K562 (cell line): ENCODE data around the gene WSCD1. TPM values are rescaled to one million over a fixed set of nuclear protein-coding genes. Genes with fewer than 3 reads are reported as not detected.

Experiments used
- ATAC-seq: fragments of 200-7000 bp; cut with Tn5 transposase; 3 replicates; pipeline ENCODE4 v1.9.1; 2020; ENCODE audit warnings: moderate library complexity
- BruUV-seq: library from RNA; stranded (reverse); fragments of 400-500 nt; replicated peaks from 2 replicates; lab custom pipeline; 2021; lab: Mats Ljungman, UMichigan
- CTCF ChIA-PET: fragments of 300-600 bp; formaldehyde crosslinking; extraction: SDS; loops from one replicate; lab custom pipeline; 2021; ENCODE audit warnings: low intra/inter-chr PET ratio; lab: Yijun Ruan, JAX
- POLR2A ChIA-PET: fragments of 300-600, 350-650 bp; sonication (Branson Sonifier 250); formaldehyde crosslinking; extraction: SDS; loops from one replicate; lab custom pipeline; 2021; ENCODE audit warnings: antibody characterized with exemption, inconsistent platforms; lab: Yijun Ruan, JAX
- DNase-seq, 4 experiments: peaks; one replicate each; pipeline versions ENCODE4 v3.0.0 to v3.0.0-alpha.2; 2011 to 2018; ENCODE audit warnings: low spot score in 3 of 4, mixed read lengths in 3 of 4; ENCODE audit errors: extremely low read depth in 1 of 4
- FAIRE-seq: peaks from 2 replicates; lab custom pipeline; 2011; peaks lifted over from hg19 to GRCh38; lab: Jason Lieb, UNC
- H2AFZ ChIP-seq: 2 replicates; pipeline ENCODE4 v1.6.0; 2011; ENCODE audit warnings: low read depth, low read length, control low read depth, inconsistent platforms
- H3K27ac ChIP-seq: fragments of 200-600 bp; 3 replicates; pipeline ENCODE4 v1.8.0; 2011; ENCODE audit warnings: low read depth, mild to moderate bottlenecking, control low read depth, inconsistent platforms, low read length, moderate library complexity, mixed read lengths; ENCODE audit errors: extremely low read depth
- H3K27me3 ChIP-seq, 2 experiments: fragments of 300-600 bp in 1 of 2; 2 replicates in 1 of 2; 3 replicates in 1 of 2; pipeline versions ENCODE4 v1.6.0 to v1.8.0; 2011; ENCODE audit warnings: inconsistent platforms in 2 of 2, low read length in 2 of 2, mild to moderate bottlenecking in 1 of 2, mixed read lengths in 1 of 2, moderate library complexity in 1 of 2; ENCODE audit not compliant: control insufficient read depth in 2 of 2, insufficient read depth in 2 of 2
- H3K36me3 ChIP-seq: fragments of 300-600 bp; 3 replicates; pipeline ENCODE4 v1.8.0; 2011; ENCODE audit warnings: mild to moderate bottlenecking, low read length, inconsistent platforms; ENCODE audit not compliant: control insufficient read depth, insufficient read depth
- H3K4me1 ChIP-seq, 2 experiments: fragments of 200-600 bp in 1 of 2; replicated peaks in 1 of 2; 2 replicates in 1 of 2; 3 replicates in 1 of 2; pipeline versions ENCODE4 v1.5.1 to v1.8.0; 2011; ENCODE audit warnings: inconsistent platforms in 2 of 2, low read length in 2 of 2, mild to moderate bottlenecking in 1 of 2, mixed read lengths in 1 of 2, moderate library complexity in 1 of 2; ENCODE audit not compliant: control insufficient read depth in 2 of 2, insufficient read depth in 2 of 2
- H3K4me2 ChIP-seq: 2 replicates; pipeline ENCODE4 v1.6.1; 2011; ENCODE audit warnings: low read length, control low read depth, inconsistent platforms, mixed read lengths; ENCODE audit not compliant: insufficient read depth
- H3K4me3 ChIP-seq: fragments of 200-600 bp; sonication (generic), shearing (Covaris generic); 2 replicates; pipeline ENCODE4 v1.5.1; 2016; ENCODE audit warnings: control low read depth, inconsistent platforms
- H3K79me2 ChIP-seq: fragments of 200-600 bp; 3 replicates; pipeline ENCODE4 v1.8.0; 2011; ENCODE audit warnings: low read length, inconsistent platforms; ENCODE audit not compliant: control insufficient read depth, insufficient read depth
- H3K9ac ChIP-seq, 2 experiments: 2 replicates each; pipeline versions ENCODE4 v1.6.0 to v1.6.1; 2011; ENCODE audit warnings: low read depth in 2 of 2, low read length in 2 of 2, control low read depth in 1 of 2, inconsistent platforms in 1 of 2, mild to moderate bottlenecking in 1 of 2, mixed read lengths in 1 of 2; ENCODE audit not compliant: insufficient read depth in 1 of 2
- H3K9me1 ChIP-seq: one replicate; pipeline ENCODE4 v1.6.0; 2011; ENCODE audit warnings: inconsistent platforms, mild to moderate bottlenecking, low read length, moderate library complexity; ENCODE audit not compliant: control insufficient read depth, insufficient read depth
- H3K9me3 ChIP-seq: replicated peaks from 2 replicates; pipeline ENCODE4 v1.5.1; 2011; ENCODE audit warnings: low read depth, low read length, inconsistent platforms; ENCODE audit not compliant: control insufficient read depth, insufficient read depth
- H4K20me1 ChIP-seq: replicated peaks from 2 replicates; pipeline ENCODE4 v1.6.1; 2011; ENCODE audit warnings: low read length, inconsistent platforms, mixed read lengths; ENCODE audit not compliant: control insufficient read depth, insufficient read depth
- CBX3 ChIP-seq, 2 experiments: IDR thresholded peaks; 1 replicate in 1 of 2; 2 replicates in 1 of 2; pipeline ENCODE4 v1.6.1; 2012; ENCODE audit warnings: inconsistent platforms in 2 of 2, low read length in 2 of 2, borderline replicate concordance in 1 of 2, control low read depth in 1 of 2
- CBX8 ChIP-seq: fragments of 200-600 bp; sonication (generic); IDR thresholded peaks from 2 replicates; pipeline ENCODE4 v1.6.1; 2012; ENCODE audit warnings: borderline replicate concordance, mixed run types, low read depth, mild to moderate bottlenecking, moderate library complexity, mixed read lengths, low read length, control low read depth, inconsistent platforms; ENCODE audit not compliant: poor library complexity, severe bottlenecking; ENCODE audit errors: extremely low read depth
- CSDE1 ChIP-seq, 2 experiments: fragments of 450-650 bp; IDR thresholded peaks; 2 replicates each; pipeline ENCODE4 v1.6.1; 2016; ENCODE audit warnings: mild to moderate bottlenecking in 1 of 2
- ELF1 ChIP-seq: fragments of 200-800 bp; sonication (Bioruptor generic); IDR thresholded peaks from 2 replicates; pipeline ENCODE4 v1.6.1; 2016; ENCODE audit warnings: missing genetic modification characterization, missing compliant biosample characterization
- GABPA ChIP-seq: fragments of 200-800 bp; sonication (Bioruptor generic); conservative IDR thresholded peaks from 2 replicates; pipeline ENCODE4 v1.6.1; 2016; ENCODE audit warnings: low read depth, missing genetic modification characterization, missing compliant biosample characterization
- GTF2A2 ChIP-seq: IDR thresholded peaks from 2 replicates; pipeline ENCODE4 v1.6.1; 2016; ENCODE audit warnings: mild to moderate bottlenecking, missing genetic modification characterization, missing compliant biosample characterization
- HDAC2 ChIP-seq: fragments of 450-650 bp; IDR thresholded peaks from 2 replicates; pipeline ENCODE4 v1.6.1; 2016; ENCODE audit warnings: mild to moderate bottlenecking
- MCM3 ChIP-seq: fragments of 450-650 bp; IDR thresholded peaks from 2 replicates; pipeline ENCODE4 v1.6.1; 2016
- MEF2A ChIP-seq: IDR thresholded peaks from 2 replicates; pipeline ENCODE4 v1.6.1; 2011; ENCODE audit warnings: low read depth, mild to moderate bottlenecking, low read length, moderate library complexity; ENCODE audit not compliant: control insufficient read depth
- NR2C2 ChIP-seq, 2 experiments: fragments of 200-800 bp in 1 of 2; sonication (Bioruptor generic) in 1 of 2; sonication (generic) in 1 of 2; formaldehyde crosslinking in 1 of 2; IDR thresholded peaks; 2 replicates each; pipeline versions ENCODE4 v1.6.1 to v1.8.0; 2016 to 2022; ENCODE audit warnings: mild to moderate bottlenecking in 1 of 2, missing compliant biosample characterization in 1 of 2, missing genetic modification characterization in 1 of 2, missing genetic modification reagents in 1 of 2
- NR4A1 ChIP-seq, 2 experiments: fragments of 250-450 bp in 1 of 2; fragments of 450-650 bp in 1 of 2; sonication (Bioruptor Pico) in 1 of 2; IDR thresholded peaks; 2 replicates each; pipeline versions ENCODE4 v1.4.0 to v1.6.1; 2016 to 2020; ENCODE audit warnings: mild to moderate bottlenecking in 2 of 2, missing compliant biosample characterization in 1 of 2, missing genetic modification characterization in 1 of 2, moderate library complexity in 1 of 2
- PHF8 ChIP-seq: fragments of 200-600 bp; sonication (generic); IDR thresholded peaks from 2 replicates; pipeline ENCODE4 v1.6.1; 2012; ENCODE audit warnings: mixed run types, mild to moderate bottlenecking, inconsistent platforms, low read length, moderate library complexity, borderline replicate concordance
- TAF7 ChIP-seq: fragments of 450-650 bp; IDR thresholded peaks from 2 replicates; pipeline ENCODE4 v1.6.1; 2016; ENCODE audit warnings: missing genetic modification characterization, missing compliant biosample characterization
- ZKSCAN1 ChIP-seq: fragments of 150-350 bp; IDR thresholded peaks from 2 replicates; pipeline ENCODE4 v1.6.1; 2016; ENCODE audit warnings: low read depth, low read length
- ZNF561 ChIP-seq: fragments of 450-650 bp; formaldehyde crosslinking; conservative IDR thresholded peaks from 2 replicates; pipeline ENCODE4 v1.4.0; 2020; ENCODE audit warnings: mild to moderate bottlenecking, moderate library complexity
- ZNF780A ChIP-seq: fragments of 250-450 bp; sonication (Bioruptor Pico); IDR thresholded peaks from 2 replicates; pipeline ENCODE4 v1.5.0; 2021; ENCODE audit warnings: mild to moderate bottlenecking
- ZSCAN29 ChIP-seq: fragments of 450-650 bp; IDR thresholded peaks from 2 replicates; pipeline ENCODE4 v1.6.1; 2017
- WGBS: fragments of 100-300 bp; shearing (Covaris generic); methylation state at CpG from one replicate; pipeline ENCODE4 v1.1.6; 2016; ENCODE audit warnings: low coverage, mixed read lengths; ENCODE audit not compliant: insufficient coverage; ENCODE audit errors: missing lambda C conversion rate; 5-methylcytosine and 5-hydroxymethylcytosine counted together
- in situ Hi-C: fragments of 300-500 bp; cut with MboI; formaldehyde crosslinking; loops from 4 replicates; pipeline ENCODE4 v1.15.0; 2018; ENCODE audit warnings: inconsistent platforms, mixed read lengths
- intact Hi-C: fragments of 100-400 bp; cut with micrococcal nuclease; formaldehyde crosslinking; loops from 2 replicates; pipeline ENCODE4 v1.14.2; 2022
- polyA plus RNA-seq, 8 experiments: library from polyadenylated mRNA; depleted of rRNA in 4 of 8; stranded (reverse) in 5 of 8; unstranded in 3 of 8; fragments of >200 nt; fragmentation: Nextera tagmentation in 2 of 8; fragmentation: Illumina TruSeq in 1 of 8; extraction: Ambion mirVana in 2 of 8; extraction: Trizol in 1 of 8; gene quantifications; 2 replicates each; pipeline versions ENCODE4 v1.2.1 to v1.2.3, GENCODE V29; 2011 to 2014; ENCODE audit warnings: inconsistent platforms in 1 of 8, missing spikeins in 1 of 8
- total RNA-seq, 7 experiments: library from RNA; depleted of rRNA in 6 of 7; stranded (reverse); fragments of >200 nt in 6 of 7; fragmentation: Illumina TruSeq in 2 of 7; extraction: Trizol in 2 of 7; gene quantifications; 2 replicates each; pipeline versions ENCODE4 v1.2.1 to v1.2.3, GENCODE V29; 2011 to 2021; ENCODE audit warnings: low replicate concordance in 1 of 7
- TF ChIP-seq, protein P1 (sequence below): fragments of 200-800 bp; sonication (Bioruptor generic); IDR thresholded peaks from 2 replicates; pipeline ENCODE4 v1.6.1; 2016; ENCODE audit warnings: missing genetic modification characterization, missing compliant biosample characterization

Gene WSCD1
- total and polyA plus RNA-seq, 9 of the 15 experiments (the other 6 are each of a cell fraction or from before 2014, with no cell fraction given) = not detected

DNA sequence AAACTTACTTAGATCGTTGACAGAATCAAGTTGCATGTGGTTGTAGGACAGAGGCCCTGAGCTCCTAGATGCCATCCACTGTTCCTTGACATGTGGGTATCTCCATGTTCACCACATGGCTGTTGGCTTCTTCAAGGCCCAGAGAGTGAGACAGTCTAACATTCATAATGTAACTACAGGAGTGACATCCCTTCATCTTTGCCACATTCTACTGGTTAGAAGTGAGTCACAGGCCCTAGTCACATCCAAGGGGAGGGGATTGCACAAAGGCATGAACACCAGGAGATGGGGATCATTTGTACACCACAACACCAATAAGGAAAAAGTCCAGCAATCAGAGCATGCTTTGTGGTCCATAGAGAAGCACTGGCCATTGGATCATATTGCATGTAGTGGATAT lies 56.6 kb downstream of the WSCD1 start:
- WGBS = 18% methylated on average over 1 of the region's 1 CpG
- intact Hi-C loops = no loop called here
- no peak overlapping the region for H3K4me3 ChIP-seq
- H3K9me3 ChIP-seq = no peaks in the 10 kb centered on the region
- DNase-seq (no peak), FAIRE-seq (no peak), ATAC-seq (no peak)
- H3K36me3 ChIP-seq = no peaks in the 10 kb centered on the region
- no TSS peak for BruUV-seq
- H3K4me1 ChIP-seq = no peaks in the 10 kb centered on the region
- no peaks in the 10 kb centered on the region for H3K9me1 ChIP-seq
- no peak overlapping the region for H3K9ac ChIP-seq
- H3K79me2 ChIP-seq = no peaks in the 10 kb centered on the region
- CTCF ChIA-PET = no interaction called here
- no peak overlapping the region for H3K27ac ChIP-seq
- no peak overlapping the region for H2AFZ ChIP-seq
- POLR2A ChIA-PET = no interaction called here
- no peak overlapping the region for H3K4me2 ChIP-seq
- no peak for TF ChIP-seq PHF8
- TF ChIP-seq CBX3 (IDR thresholded peaks at IDR 0.05; ENCODE audit: borderline replicate concordance in 1 of 2, low read length in 2 of 2) = no peak
- TF ChIP-seq GTF2A2 (tag) = no peak
- TF ChIP-seq ZKSCAN1 = no peak
- TF ChIP-seq CBX8 = no peak
- TF ChIP-seq NR4A1 (CRISPR knock-in tag; IDR thresholded peaks at IDR 0.05) = no peak
- TF ChIP-seq NR4A1 (tag; IDR thresholded peaks at IDR 0.05) = no peak
- no peak for TF ChIP-seq MCM3
- no peak for TF ChIP-seq ELF1
- no peak for TF ChIP-seq TAF7 (tag)
- TF ChIP-seq MEF2A = no peak
- no peak for TF ChIP-seq NR2C2 (CRISPR knock-in tag; IDR thresholded peaks at IDR 0.05)
- TF ChIP-seq NR2C2 (tag; IDR thresholded peaks at IDR 0.05) = no peak
- TF ChIP-seq GABPA (tag) = no peak
- no peak for TF ChIP-seq CSDE1 (IDR thresholded peaks at IDR 0.05)
- TF ChIP-seq, protein P1, sequence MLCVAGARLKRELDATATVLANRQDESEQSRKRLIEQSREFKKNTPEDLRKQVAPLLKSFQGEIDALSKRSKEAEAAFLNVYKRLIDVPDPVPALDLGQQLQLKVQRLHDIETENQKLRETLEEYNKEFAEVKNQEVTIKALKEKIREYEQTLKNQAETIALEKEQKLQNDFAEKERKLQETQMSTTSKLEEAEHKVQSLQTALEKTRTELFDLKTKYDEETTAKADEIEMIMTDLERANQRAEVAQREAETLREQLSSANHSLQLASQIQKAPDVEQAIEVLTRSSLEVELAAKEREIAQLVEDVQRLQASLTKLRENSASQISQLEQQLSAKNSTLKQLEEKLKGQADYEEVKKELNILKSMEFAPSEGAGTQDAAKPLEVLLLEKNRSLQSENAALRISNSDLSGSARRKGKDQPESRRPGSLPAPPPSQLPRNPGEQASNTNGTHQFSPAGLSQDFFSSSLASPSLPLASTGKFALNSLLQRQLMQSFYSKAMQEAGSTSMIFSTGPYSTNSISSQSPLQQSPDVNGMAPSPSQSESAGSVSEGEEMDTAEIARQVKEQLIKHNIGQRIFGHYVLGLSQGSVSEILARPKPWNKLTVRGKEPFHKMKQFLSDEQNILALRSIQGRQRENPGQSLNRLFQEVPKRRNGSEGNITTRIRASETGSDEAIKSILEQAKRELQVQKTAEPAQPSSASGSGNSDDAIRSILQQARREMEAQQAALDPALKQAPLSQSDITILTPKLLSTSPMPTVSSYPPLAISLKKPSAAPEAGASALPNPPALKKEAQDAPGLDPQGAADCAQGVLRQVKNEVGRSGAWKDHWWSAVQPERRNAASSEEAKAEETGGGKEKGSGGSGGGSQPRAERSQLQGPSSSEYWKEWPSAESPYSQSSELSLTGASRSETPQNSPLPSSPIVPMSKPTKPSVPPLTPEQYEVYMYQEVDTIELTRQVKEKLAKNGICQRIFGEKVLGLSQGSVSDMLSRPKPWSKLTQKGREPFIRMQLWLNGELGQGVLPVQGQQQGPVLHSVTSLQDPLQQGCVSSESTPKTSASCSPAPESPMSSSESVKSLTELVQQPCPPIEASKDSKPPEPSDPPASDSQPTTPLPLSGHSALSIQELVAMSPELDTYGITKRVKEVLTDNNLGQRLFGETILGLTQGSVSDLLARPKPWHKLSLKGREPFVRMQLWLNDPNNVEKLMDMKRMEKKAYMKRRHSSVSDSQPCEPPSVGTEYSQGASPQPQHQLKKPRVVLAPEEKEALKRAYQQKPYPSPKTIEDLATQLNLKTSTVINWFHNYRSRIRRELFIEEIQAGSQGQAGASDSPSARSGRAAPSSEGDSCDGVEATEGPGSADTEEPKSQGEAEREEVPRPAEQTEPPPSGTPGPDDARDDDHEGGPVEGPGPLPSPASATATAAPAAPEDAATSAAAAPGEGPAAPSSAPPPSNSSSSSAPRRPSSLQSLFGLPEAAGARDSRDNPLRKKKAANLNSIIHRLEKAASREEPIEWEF (CRISPR knock-in tag) = no peak
- no peak for TF ChIP-seq HDAC2
- no peak for TF ChIP-seq ZNF561 (CRISPR knock-in tag)
- TF ChIP-seq ZSCAN29 = no peak
- no peak for TF ChIP-seq ZNF780A (CRISPR knock-in tag)
- TF ChIP-seq, all 486 proteins: peak for 0
- H4K20me1 ChIP-seq = no peaks in the 10 kb centered on the region
- no peaks in the 10 kb centered on the region; a peak in 1 of 5 replicates for H3K27me3 ChIP-seq
- in situ Hi-C loops = no loop called here
